C4-2B (cell line): ENCODE data around the gene PMAIP1.

Experiments used
- ZFX ChIP-seq: fragments of 450-650 bp; IDR thresholded peaks from 2 replicates; pipeline ENCODE4 v1.6.1; 2017
- TF ChIP-seq, protein P1 (sequence below): fragments of 450-650 bp; conservative IDR thresholded peaks from 2 replicates; pipeline ENCODE4 v1.5.1; 2017; ENCODE audit warnings: mild to moderate bottlenecking

DNA sequence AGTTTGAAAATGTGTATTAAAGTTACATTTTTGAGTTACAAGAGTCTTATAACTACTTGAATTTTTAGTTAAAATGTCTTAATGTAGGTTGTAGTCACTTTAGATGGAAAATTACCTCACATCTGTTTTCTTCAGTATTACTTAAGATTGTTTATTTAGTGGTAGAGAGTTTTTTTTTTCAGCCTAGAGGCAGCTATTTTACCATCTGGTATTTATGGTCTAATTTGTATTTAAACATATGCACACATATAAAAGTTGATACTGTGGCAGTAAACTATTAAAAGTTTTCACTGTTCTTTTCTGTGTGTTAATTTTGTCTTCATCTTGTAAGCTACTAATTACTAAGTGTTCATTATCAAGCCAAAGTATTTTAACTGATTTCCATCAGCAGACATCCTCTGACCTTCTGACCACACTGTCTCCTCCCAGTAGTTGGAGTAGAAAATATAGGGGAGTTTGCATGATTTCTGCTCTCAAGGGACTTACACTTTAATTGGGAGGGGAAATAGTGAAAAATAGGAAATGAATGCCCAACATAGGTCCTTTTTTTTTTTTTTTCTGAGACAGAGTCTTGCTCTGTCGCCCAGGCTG lies 4.3 kb downstream of the PMAIP1 start:
- TF ChIP-seq, protein P1, sequence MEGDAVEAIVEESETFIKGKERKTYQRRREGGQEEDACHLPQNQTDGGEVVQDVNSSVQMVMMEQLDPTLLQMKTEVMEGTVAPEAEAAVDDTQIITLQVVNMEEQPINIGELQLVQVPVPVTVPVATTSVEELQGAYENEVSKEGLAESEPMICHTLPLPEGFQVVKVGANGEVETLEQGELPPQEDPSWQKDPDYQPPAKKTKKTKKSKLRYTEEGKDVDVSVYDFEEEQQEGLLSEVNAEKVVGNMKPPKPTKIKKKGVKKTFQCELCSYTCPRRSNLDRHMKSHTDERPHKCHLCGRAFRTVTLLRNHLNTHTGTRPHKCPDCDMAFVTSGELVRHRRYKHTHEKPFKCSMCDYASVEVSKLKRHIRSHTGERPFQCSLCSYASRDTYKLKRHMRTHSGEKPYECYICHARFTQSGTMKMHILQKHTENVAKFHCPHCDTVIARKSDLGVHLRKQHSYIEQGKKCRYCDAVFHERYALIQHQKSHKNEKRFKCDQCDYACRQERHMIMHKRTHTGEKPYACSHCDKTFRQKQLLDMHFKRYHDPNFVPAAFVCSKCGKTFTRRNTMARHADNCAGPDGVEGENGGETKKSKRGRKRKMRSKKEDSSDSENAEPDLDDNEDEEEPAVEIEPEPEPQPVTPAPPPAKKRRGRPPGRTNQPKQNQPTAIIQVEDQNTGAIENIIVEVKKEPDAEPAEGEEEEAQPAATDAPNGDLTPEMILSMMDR = no peak
- no peak for TF ChIP-seq ZFX
